UCSD-AML1 (cell line): ENCODE measurements around the gene PRPF8.
A peak's percentile ranks its signal among the peaks of the same experiment; 100 is the strongest.
"Not testable (repeated sequence)": the region's sequence is repeated elsewhere in the genome, so short reads cannot be mapped to it uniquely, and the experiment has no call there.

Experiments used
- DNase-seq: peaks from one replicate; lab custom pipeline; 2025; ENCODE audit not compliant: unreplicated experiment; lab: John Stamatoyannopoulos, UW

Gene PRPF8

GRCh38 chr17:1716912-1717695, 32.4 kb upstream of the PRPF8 start:
- DNase-seq = peak; percentile 88

GRCh38 chr17:1716076-1716911, 31.6 kb upstream of the PRPF8 start:
- peak; percentile 100 for DNase-seq

- DNase-seq = no peak
Observed at GRCh38 chr17:1715803-1716075, 31.1 kb upstream of the PRPF8 start.

- DNase-seq = peak; percentile 51
Observed at GRCh38 chr17:1714980-1715802, 30.5 kb upstream of the PRPF8 start.

- DNase-seq = peak; percentile 89
Observed at GRCh38 chr17:1714427-1714979, 29.8 kb upstream of the PRPF8 start.

- DNase-seq = peak; percentile 57
Observed at GRCh38 chr17:1713878-1714426, 29.3 kb upstream of the PRPF8 start.

GRCh38 chr17:1713160-1713877, 28.7 kb upstream of the PRPF8 start:
- DNase-seq = no peak

GRCh38 chr17:1712271-1712670, 27.6 kb upstream of the PRPF8 start:
- no peak for DNase-seq

GRCh38 chr17:1711804-1712203, 27.1 kb upstream of the PRPF8 start:
- no peak for DNase-seq

- no peak for DNase-seq
Observed at GRCh38 chr17:1710807-1711553, 26.3 kb upstream of the PRPF8 start.

- DNase-seq = peak; percentile 38
Observed at GRCh38 chr17:1709971-1710806, 25.5 kb upstream of the PRPF8 start, which contains the start of gene TLCD2. TLCD2 (minus strand) TSS chr17:1710377; CDS start chr17:1710242, 135 bp downstream.

- DNase-seq = no peak
Observed at GRCh38 chr17:1709403-1709951, 24.8 kb upstream of the PRPF8 start.

GRCh38 chr17:1708791-1709346, 24.2 kb upstream of the PRPF8 start:
- not testable (repeated sequence) for DNase-seq

- no peak for DNase-seq
Observed at GRCh38 chr17:1707107-1707506, 22.4 kb upstream of the PRPF8 start.

GRCh38 chr17:1705004-1705403, 20.3 kb upstream of the PRPF8 start:
- DNase-seq = no peak

GRCh38 chr17:1703063-1703462, 18.4 kb upstream of the PRPF8 start:
- DNase-seq = no peak

GRCh38 chr17:1699891-1700290, 15.2 kb upstream of the PRPF8 start:
- not testable (repeated sequence) for DNase-seq

GRCh38 chr17:1697681-1698080, 13.0 kb upstream of the PRPF8 start:
- DNase-seq = no peak
